IMR-90 (cell line): ENCODE measurements around the gene SNRPD1. TPM values are rescaled to one million over a fixed set of nuclear protein-coding genes. Genes with fewer than 3 reads are reported as not detected.
A peak's percentile ranks its signal among the peaks of the same experiment; 100 is the strongest.
"Not testable (repeated sequence)": the region's sequence is repeated elsewhere in the genome, so short reads cannot be mapped to it uniquely, and the experiment has no call there.

Source experiments
- ATAC-seq: fragments of 200-7000 bp; cut with Tn5 transposase; 2 replicates; pipeline ENCODE4 v1.9.1; 2020; ENCODE audit warnings: low read depth, mild to moderate bottlenecking, moderate library complexity
- BruUV-seq: library from RNA; stranded (reverse); fragments of 400-500 nt; replicated peaks from 2 replicates; lab custom pipeline; 2021; lab: Mats Ljungman, UMichigan
- CTCF ChIA-PET: fragments of 300-600 bp; formaldehyde crosslinking; extraction: SDS; loops from one replicate; lab custom pipeline; 2021; ENCODE audit warnings: antibody characterized with exemption; lab: Yijun Ruan, JAX
- POLR2A ChIA-PET: fragments of 300-600 bp; sonication (Branson Sonifier 250); formaldehyde crosslinking; loops from one replicate; lab custom pipeline; 2022; ENCODE audit warnings: antibody characterized with exemption; ENCODE audit not compliant: unreplicated experiment; lab: Charles Lee
- DNase-seq: peaks from one replicate; pipeline ENCODE4 v3.0.0; 2013
- H2AFZ ChIP-seq: replicated peaks from 2 replicates; pipeline ENCODE3; 2013; ENCODE audit warnings: low read length, mild to moderate bottlenecking; ENCODE audit not compliant: poor library complexity
- H2AK5ac ChIP-seq: 2 replicates; pipeline ENCODE4 v1.6.1; 2013; ENCODE audit warnings: low read depth, low read length, inconsistent platforms
- H2AK9ac ChIP-seq: replicated peaks from 2 replicates; pipeline ENCODE3; 2013; ENCODE audit warnings: mild to moderate bottlenecking, low read depth, low read length, moderate library complexity; ENCODE audit not compliant: poor library complexity
- H2BK120ac ChIP-seq: 2 replicates; pipeline ENCODE4 v1.6.1; 2013; ENCODE audit warnings: low read depth, low read length, inconsistent platforms
- H2BK15ac ChIP-seq: 3 replicates; pipeline ENCODE4 v1.6.1; 2013; ENCODE audit warnings: low read depth, low read length, inconsistent platforms
- H2BK20ac ChIP-seq: 2 replicates; pipeline ENCODE4 v1.6.1; 2013; ENCODE audit warnings: low read depth, mild to moderate bottlenecking, inconsistent platforms, low read length, moderate library complexity
- H2BK5ac ChIP-seq: 2 replicates; pipeline ENCODE4 v1.6.1; 2013; ENCODE audit warnings: mild to moderate bottlenecking, low read depth, low read length, inconsistent platforms; ENCODE audit not compliant: poor library complexity, severe bottlenecking
- H3K14ac ChIP-seq: replicated peaks from 2 replicates; pipeline ENCODE4 v1.6.1; 2013; ENCODE audit warnings: low read depth, low read length, inconsistent platforms
- H3K18ac ChIP-seq: 2 replicates; pipeline ENCODE4 v1.6.1; 2013; ENCODE audit warnings: low read depth, low read length, control low read depth
- H3K23ac ChIP-seq: 2 replicates; pipeline ENCODE4 v1.6.1; 2013; ENCODE audit warnings: low read depth, low read length, inconsistent platforms
- H3K27ac ChIP-seq: 2 replicates; pipeline ENCODE4 v1.5.1; 2013; ENCODE audit warnings: mild to moderate bottlenecking, control low read depth, low read length; ENCODE audit not compliant: insufficient read depth
- H3K27me3 ChIP-seq: 2 replicates; pipeline ENCODE4 v1.6.1; 2013; ENCODE audit warnings: low read length; ENCODE audit not compliant: control insufficient read depth, insufficient read depth
- H3K36me3 ChIP-seq: 2 replicates; pipeline ENCODE4 v1.6.1; 2013; ENCODE audit warnings: low read length, mixed read lengths; ENCODE audit not compliant: control insufficient read depth, insufficient read depth
- H3K4ac ChIP-seq: 2 replicates; pipeline ENCODE4 v1.6.1; 2013; ENCODE audit warnings: low read depth, low read length, inconsistent platforms
- H3K4me1 ChIP-seq: 2 replicates; pipeline ENCODE4 v1.6.1; 2013; ENCODE audit warnings: low read length, mixed read lengths; ENCODE audit not compliant: control insufficient read depth, insufficient read depth
- H3K4me2 ChIP-seq: 2 replicates; pipeline ENCODE4 v1.6.1; 2013; ENCODE audit warnings: low read depth, mild to moderate bottlenecking, control low read depth, low read length, moderate library complexity
- H3K4me3 ChIP-seq: 2 replicates; pipeline ENCODE4 v1.5.1; 2013; ENCODE audit warnings: low read depth, mild to moderate bottlenecking, control low read depth, low read length, moderate library complexity; ENCODE audit not compliant: insufficient read depth
- H3K56ac ChIP-seq: 2 replicates; pipeline ENCODE4 v1.6.1; 2013; ENCODE audit warnings: low read length, inconsistent platforms; ENCODE audit not compliant: insufficient read depth; ENCODE audit errors: extremely low read depth
- H3K79me1 ChIP-seq, 2 experiments: 2 replicates each; pipeline ENCODE4 v1.6.1; 2013; ENCODE audit warnings: low read length in 2 of 2, inconsistent platforms in 1 of 2, low read depth in 1 of 2
- H3K9ac ChIP-seq: 2 replicates; pipeline ENCODE4 v1.6.1; 2013; ENCODE audit warnings: low read depth, low read length, control low read depth
- H3K9me1 ChIP-seq: 2 replicates; pipeline ENCODE4 v1.6.1; 2013; ENCODE audit warnings: low read length, inconsistent platforms; ENCODE audit not compliant: insufficient read depth
- H3K9me3 ChIP-seq: 2 replicates; pipeline ENCODE4 v1.6.1; 2013; ENCODE audit warnings: low read length; ENCODE audit not compliant: control insufficient read depth, insufficient read depth
- H4K20me1 ChIP-seq: 2 replicates; pipeline ENCODE4 v1.6.1; 2013; ENCODE audit warnings: low read length, inconsistent platforms; ENCODE audit not compliant: insufficient read depth
- H4K5ac ChIP-seq: 2 replicates; pipeline ENCODE4 v1.6.1; 2013; ENCODE audit warnings: mild to moderate bottlenecking, low read depth, low read length, control low read depth
- H4K8ac ChIP-seq, 2 experiments: 2 replicates each; pipeline ENCODE4 v1.6.1; 2013; ENCODE audit warnings: low read depth in 2 of 2, low read length in 2 of 2, control low read depth in 1 of 2, inconsistent platforms in 1 of 2
- H4K91ac ChIP-seq: 2 replicates; pipeline ENCODE4 v1.6.1; 2013; ENCODE audit warnings: low read depth, low read length, inconsistent platforms; ENCODE audit not compliant: insufficient read depth
- WGBS, 2 experiments: methylation state at CpG; one replicate each; pipeline versions ENCODE4 v1.1.5 to v1.1.7; 2013; ENCODE audit warnings: missing lambda C conversion rate in 2 of 2; ENCODE audit not compliant: insufficient read length in 1 of 2; ENCODE audit errors: extremely low coverage in 2 of 2; 5-methylcytosine and 5-hydroxymethylcytosine counted together
- dilution Hi-C: fragments of 300-500 bp; cut with HindIII; formaldehyde crosslinking; loops from one replicate; pipeline ENCODE4 v1.14.3; 2018; ENCODE audit warnings: low sequenced_read_pairs; ENCODE audit not compliant: unreplicated experiment
- in situ Hi-C: fragments of 300-500 bp; cut with MboI; formaldehyde crosslinking; loops from 3 replicates; pipeline ENCODE4 v1.14.3; 2019; ENCODE audit warnings: low sequenced_read_pairs, inconsistent platforms, mixed read lengths
- intact Hi-C: fragments of 100-400 bp; cut with micrococcal nuclease; formaldehyde crosslinking; loops from 2 replicates; pipeline ENCODE4 v1.10.0; 2022
- polyA plus RNA-seq, 3 experiments: library from polyadenylated mRNA; depleted of rRNA; stranded (reverse); fragments of >200 nt; gene quantifications; 2 replicates each; pipeline ENCODE4 v1.2.3, GENCODE V29; 2012; ENCODE audit warnings: low replicate concordance in 1 of 3
- total RNA-seq: library from RNA; depleted of rRNA; stranded (reverse); fragments of >200 nt; gene quantifications from 2 replicates; pipeline ENCODE4 v1.2.3, GENCODE V29; 2012

The SNRPD1 gene
- total and polyA plus RNA-seq, 2 of the 4 experiments (the other 2 are of a cell fraction) = 6.8 to 19.8 TPM

- H2BK15ac ChIP-seq, H3K23ac ChIP-seq, H3K36me3 ChIP-seq, BruUV-seq, H2AK5ac ChIP-seq, in situ Hi-C loops, H2BK20ac ChIP-seq, H3K18ac ChIP-seq, H2BK5ac ChIP-seq, DNase-seq, H3K4me1 ChIP-seq, POLR2A ChIA-PET, H2AK9ac ChIP-seq, H3K27me3 ChIP-seq, dilution Hi-C loops, H3K9me1 ChIP-seq, H4K91ac ChIP-seq, H3K79me1 ChIP-seq, H3K9me3 ChIP-seq: not testable (repeated sequence)
- peak overlapping the region; percentile 94 for H2AFZ ChIP-seq
- peak overlapping the region; percentile 61; the same call in 1 of the 2 replicates for H3K4ac ChIP-seq
- peaks cover 14% of the 10 kb centered on the region for H4K20me1 ChIP-seq
- peak; percentile 5 for ATAC-seq
- CTCF ChIA-PET = interaction anchor here (1.3 to 2.5 kb wide), 2 partner anchors 11 to 22 kb away, joined by 3 to 11 read pairs; partner anchors contain the start of gene ESCO1
- H4K8ac ChIP-seq = peak overlapping the region; percentile 87
- H3K4me2 ChIP-seq = peak overlapping the region; percentile 49
- H2BK120ac ChIP-seq = 0 out of 2 replicates have a peak overlapping the region, but pooled peaks have one; percentile 33
- peak overlapping the region; percentile 63 for H4K5ac ChIP-seq
- H3K14ac ChIP-seq = peak overlapping the region; percentile 56; the same call in 1 of the 2 replicates
- 0 out of 2 replicates have a peak overlapping the region, but pooled peaks have one; percentile 19 for H3K9ac ChIP-seq
- H3K4me3 ChIP-seq = peak overlapping the region; percentile 85
- peak overlapping the region; percentile 34 for H3K27ac ChIP-seq
- WGBS, 2 experiments = 55% methylated on average over 11 of the region's 30 CpGs; no CpG with 5 or more reads in 1 of the 2 experiments
- H3K56ac ChIP-seq = 0 out of 2 replicates have a peak overlapping the region, but pooled peaks have one; percentile 4
- intact Hi-C loops = loop anchor here (1.0 to 10.0 kb wide), 2 partner anchors 93 to 133 kb away; partner anchors contain the start of genes ABHD3 and MIB1
Observed at GRCh38 chr18:21611401-21612124, 551 bp upstream of the SNRPD1 start.

GRCh38 chr18:21621640-21622039 lies 9.5 kb downstream of the SNRPD1 start:
- H2BK5ac ChIP-seq, H4K8ac ChIP-seq, H2AK9ac ChIP-seq, H3K27ac ChIP-seq, ATAC-seq, H3K9ac ChIP-seq, H4K91ac ChIP-seq, dilution Hi-C loops, H2BK120ac ChIP-seq, H2BK15ac ChIP-seq, H3K4me1 ChIP-seq, H3K4me3 ChIP-seq, POLR2A ChIA-PET, H3K4ac ChIP-seq, H3K4me2 ChIP-seq, in situ Hi-C loops, H3K9me1 ChIP-seq, intact Hi-C loops, H3K9me3 ChIP-seq, H3K23ac ChIP-seq, H4K5ac ChIP-seq, H3K18ac ChIP-seq, BruUV-seq, H2BK20ac ChIP-seq, H3K56ac ChIP-seq, H3K27me3 ChIP-seq, DNase-seq, H2AFZ ChIP-seq, H3K14ac ChIP-seq, H2AK5ac ChIP-seq: not testable (repeated sequence)
- Histone ChIP-seq H4K20me1 (peaks cover 41% of the 10 kb centered on the region), H3K79me1 (peaks cover 8 to 14% of the 10 kb centered on the region in 2 experiments), H3K36me3 (peaks cover 16% of the 10 kb centered on the region)
- WGBS, 2 experiments = no CpG with 5 or more reads among the region's 9 CpGs
- CTCF ChIA-PET = interaction anchor here (0.7 kb wide), 1 partner anchor 21 kb away, joined by 4 read pairs; the partner anchor contains the start of gene ESCO1
